Stimulated activated naive CD8-positive, alpha-beta T cell treated with anti-CD3 and anti-CD28 coated beads, Interleukin-15, amount 100 ng/mL, for 72 hours (primary cell): ENCODE measurements around the gene RGS7.
A peak's percentile ranks its signal among the peaks of the same experiment; 100 is the strongest.
"Not testable (repeated sequence)": the region's sequence is repeated elsewhere in the genome, so short reads cannot be mapped to it uniquely, and the experiment has no call there.

Experiments
- ATAC-seq: fragments of 150-1000 bp; cut with Tn5 transposase; 2 replicates; pipeline ENCODE4 v1.10.0; 2021; ENCODE audit warnings: mild to moderate bottlenecking, moderate library complexity
- DNase-seq, 2 donors: peaks; one replicate each; pipeline ENCODE4 v3.0.0; 2021 to 2022
- H3K27ac Mint-ChIP-seq, 2 donors: one replicate each; pipeline ENCODE4 v1.8.0; 2022; ENCODE audit warnings: mild to moderate bottlenecking in 2 of 2, mixed read lengths in 2 of 2, moderate library complexity in 2 of 2
- H3K27me3 Mint-ChIP-seq: one replicate; pipeline ENCODE4 v1.8.0; 2022; ENCODE audit warnings: mixed read lengths
- H3K4me1 Mint-ChIP-seq: one replicate; pipeline ENCODE4 v1.8.0; 2022; ENCODE audit warnings: mild to moderate bottlenecking, mixed read lengths
- H3K4me3 Mint-ChIP-seq, 2 donors: one replicate each; pipeline ENCODE4 v1.8.0; 2022; ENCODE audit warnings: mild to moderate bottlenecking in 2 of 2, mixed read lengths in 2 of 2, moderate library complexity in 1 of 2
- H3K9me3 Mint-ChIP-seq, 2 donors: one replicate each; pipeline ENCODE4 v1.8.0; 2022; ENCODE audit warnings: mixed read lengths in 2 of 2

Gene RGS7

DNA sequence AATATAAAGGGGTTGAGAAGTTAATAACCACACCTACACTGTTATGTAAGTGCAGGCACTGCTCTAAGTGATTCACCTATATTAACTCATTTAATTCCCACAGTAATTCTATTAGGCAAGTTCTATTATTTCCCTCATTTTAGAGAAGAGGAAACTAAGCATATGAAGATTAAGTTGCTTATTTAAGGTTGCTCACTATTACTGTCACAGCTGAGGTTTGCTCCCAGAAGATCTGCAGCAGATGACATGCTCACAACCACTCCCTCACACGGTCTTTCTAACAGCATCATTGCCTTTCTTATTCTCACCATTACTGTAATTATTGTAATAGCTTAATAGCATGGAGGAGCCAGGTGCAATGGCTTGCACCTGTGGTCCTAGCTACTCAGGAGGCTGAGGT lies 548.6 kb downstream of the RGS7 start:
- H3K27me3 Mint-ChIP-seq, result no peaks in the 10 kb centered on the region
- H3K9me3 Mint-ChIP-seq, result no peaks in the 10 kb centered on the region
- no peak for ATAC-seq
- H3K27ac Mint-ChIP-seq, result no peak overlapping the region
- H3K4me1 Mint-ChIP-seq, result no peaks in the 10 kb centered on the region
- no peak overlapping the region for H3K4me3 Mint-ChIP-seq
- no peak for DNase-seq

DNA sequence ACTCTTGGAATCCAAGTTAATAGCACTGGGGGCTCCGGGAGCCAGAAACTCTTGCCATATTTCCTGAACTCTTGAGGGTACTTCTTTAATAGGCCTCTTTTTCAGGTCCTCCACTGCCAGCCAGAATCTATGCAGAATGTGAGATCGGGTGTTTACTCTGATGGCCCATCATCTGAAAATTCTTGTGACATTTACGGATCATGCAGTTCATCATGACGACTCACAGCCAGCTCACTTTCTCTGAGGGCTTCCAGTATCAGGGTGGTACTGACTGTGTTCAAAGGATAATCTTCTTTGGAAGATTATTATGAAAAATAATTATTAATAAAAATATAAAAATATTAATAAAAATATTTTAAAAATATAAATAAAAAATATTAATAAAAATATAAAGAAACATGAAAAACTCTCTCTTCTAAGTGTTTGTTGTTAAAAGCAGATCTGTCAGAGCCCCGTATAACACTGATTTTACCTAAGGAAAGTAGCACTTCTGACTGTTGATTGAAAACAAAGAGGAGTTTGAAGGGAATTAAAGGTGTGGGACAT lies 550.7 kb downstream of the RGS7 start:
- Mint-ChIP-seq H3K9me3 (no peaks in the 10 kb centered on the region), H3K4me3 (no peak overlapping the region), H3K27me3 (no peaks in the 10 kb centered on the region), H3K4me1 (no peaks in the 10 kb centered on the region), H3K27ac (no peak overlapping the region)
- no peak for DNase-seq
- ATAC-seq, result no peak

DNA sequence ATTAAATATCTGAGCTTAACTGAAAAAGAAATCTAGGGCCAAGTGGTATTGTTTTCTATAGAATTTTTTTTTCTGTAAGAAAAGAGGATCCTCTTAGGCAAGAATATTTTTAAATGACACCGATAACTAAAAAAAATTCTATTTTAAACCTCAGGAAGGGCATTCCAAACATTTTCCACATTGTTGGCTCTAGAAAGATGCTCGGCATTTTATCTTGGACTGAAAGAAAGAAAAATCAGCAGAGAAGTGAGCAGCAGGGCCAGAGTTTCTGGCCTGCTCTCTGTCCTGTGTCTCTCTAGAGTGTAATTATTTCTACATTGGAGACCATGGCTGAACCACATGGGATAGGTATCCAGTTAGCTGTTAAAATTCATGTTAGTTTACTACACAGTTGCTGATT lies 552.5 kb downstream of the RGS7 start:
- ATAC-seq (no peak), DNase-seq (no peak)
- Mint-ChIP-seq H3K27me3 (no peaks in the 10 kb centered on the region), H3K4me1 (no peaks in the 10 kb centered on the region), H3K27ac (no peak overlapping the region), H3K9me3 (no peaks in the 10 kb centered on the region), H3K4me3 (no peak overlapping the region)

GRCh38 chr1:240803151-240803550 lies 553.9 kb downstream of the RGS7 start:
- ATAC-seq, result no peak
- no peak for DNase-seq
- no peaks in the 10 kb centered on the region for H3K9me3 Mint-ChIP-seq
- no peak overlapping the region for H3K27ac Mint-ChIP-seq
- H3K4me3 Mint-ChIP-seq, result no peak overlapping the region
- H3K4me1 Mint-ChIP-seq, result no peaks in the 10 kb centered on the region
- H3K27me3 Mint-ChIP-seq, result no peaks in the 10 kb centered on the region

GRCh38 chr1:240802271-240802670 lies 554.7 kb downstream of the RGS7 start:
- DNase-seq (no peak), ATAC-seq (no peak)
- Mint-ChIP-seq H3K9me3 (no peaks in the 10 kb centered on the region), H3K4me3 (no peak overlapping the region), H3K27me3 (no peaks in the 10 kb centered on the region), H3K4me1 (no peaks in the 10 kb centered on the region), H3K27ac (no peak overlapping the region)

DNA sequence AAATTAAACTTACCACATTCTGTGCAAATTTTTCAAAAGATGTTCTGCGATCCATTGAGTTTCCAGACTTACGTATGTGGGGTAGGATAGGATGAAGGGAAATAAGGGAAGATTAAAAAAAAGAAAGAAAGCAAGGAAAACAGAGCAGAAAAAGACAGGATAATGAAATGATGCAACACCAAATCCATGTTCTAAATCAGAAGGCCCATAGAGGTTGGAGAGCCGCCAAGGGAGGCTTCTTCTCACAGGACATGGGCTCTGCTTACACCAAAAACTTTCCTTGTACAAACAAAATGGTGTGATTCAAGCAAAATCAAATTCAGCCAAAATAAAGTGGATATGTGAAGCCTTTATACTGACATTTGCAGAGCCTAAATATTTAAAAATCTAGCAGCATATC lies 555.6 kb downstream of the RGS7 start:
- Mint-ChIP-seq H3K4me3 (no peak overlapping the region), H3K27me3 (no peaks in the 10 kb centered on the region), H3K4me1 (no peaks in the 10 kb centered on the region), H3K27ac (no peak overlapping the region), H3K9me3 (no peaks in the 10 kb centered on the region)
- no peak for ATAC-seq
- no peak for DNase-seq

- Mint-ChIP-seq H3K27me3 (no peaks in the 10 kb centered on the region), H3K4me1 (no peaks in the 10 kb centered on the region), H3K9me3 (no peaks in the 10 kb centered on the region), H3K4me3 (no peak overlapping the region), H3K27ac (no peak overlapping the region)
- ATAC-seq (no peak), DNase-seq (no peak)
Observed at GRCh38 chr1:240800291-240800690, 556.7 kb downstream of the RGS7 start.

DNA sequence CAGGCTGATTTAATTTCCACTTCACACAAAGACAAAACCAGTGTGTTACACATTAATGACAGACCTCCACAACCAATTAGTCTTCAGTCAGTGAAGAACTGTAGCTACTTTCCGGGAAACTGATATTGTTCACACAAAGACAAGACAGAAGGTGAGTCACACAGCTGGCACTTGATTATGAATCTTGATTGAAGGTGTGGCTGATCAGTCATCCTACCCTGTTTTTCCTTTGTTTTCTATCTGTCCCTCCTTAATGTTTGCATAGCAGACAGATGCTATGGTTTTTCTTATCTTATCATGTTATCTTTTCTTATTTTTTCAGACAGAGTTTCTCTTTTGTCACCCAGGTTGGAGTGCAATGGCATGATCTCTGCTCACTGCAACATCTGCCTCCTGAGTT lies 560.0 kb downstream of the RGS7 start:
- H3K4me1 Mint-ChIP-seq, result no peaks in the 10 kb centered on the region
- ATAC-seq, result no peak
- H3K27ac Mint-ChIP-seq, result no peak overlapping the region
- no peaks in the 10 kb centered on the region for H3K9me3 Mint-ChIP-seq
- DNase-seq, result no peak
- H3K27me3 Mint-ChIP-seq, result peaks cover 7% of the 10 kb centered on the region
- no peak overlapping the region for H3K4me3 Mint-ChIP-seq

- ATAC-seq, result peak; percentile 98
- H3K4me3 Mint-ChIP-seq, result no peak overlapping the region
- H3K27ac Mint-ChIP-seq, result no peak overlapping the region
- no peaks in the 10 kb centered on the region for H3K4me1 Mint-ChIP-seq
- DNase-seq, result peak in 1 of 2 donors; percentile 1
- peaks cover 7% of the 10 kb centered on the region for H3K27me3 Mint-ChIP-seq
- peaks cover 0 to under 1% of the 10 kb centered on the region in 2 donors for H3K9me3 Mint-ChIP-seq
Observed at GRCh38 chr1:240794046-240794843, 562.8 kb downstream of the RGS7 start.

GRCh38 chr1:240792915-240793529 lies 564.0 kb downstream of the RGS7 start:
- Mint-ChIP-seq H3K9me3 (peaks cover 0 to 9% of the 10 kb centered on the region in 2 donors), H3K4me3 (no peak overlapping the region), H3K27ac (no peak overlapping the region), H3K27me3 (peaks cover 7% of the 10 kb centered on the region), H3K4me1 (no peaks in the 10 kb centered on the region)
- no peak for ATAC-seq
- DNase-seq, result no peak

- DNase-seq (no peak), ATAC-seq (no peak)
- no peaks in the 10 kb centered on the region for H3K4me1 Mint-ChIP-seq
- H3K27ac Mint-ChIP-seq, result no peak overlapping the region
- H3K4me3 Mint-ChIP-seq, result no peak overlapping the region
- peaks cover 7% of the 10 kb centered on the region for H3K27me3 Mint-ChIP-seq
- peaks cover 0 to 9% of the 10 kb centered on the region in 2 donors for H3K9me3 Mint-ChIP-seq
Observed at GRCh38 chr1:240790856-240791255, 566.1 kb downstream of the RGS7 start.

DNA sequence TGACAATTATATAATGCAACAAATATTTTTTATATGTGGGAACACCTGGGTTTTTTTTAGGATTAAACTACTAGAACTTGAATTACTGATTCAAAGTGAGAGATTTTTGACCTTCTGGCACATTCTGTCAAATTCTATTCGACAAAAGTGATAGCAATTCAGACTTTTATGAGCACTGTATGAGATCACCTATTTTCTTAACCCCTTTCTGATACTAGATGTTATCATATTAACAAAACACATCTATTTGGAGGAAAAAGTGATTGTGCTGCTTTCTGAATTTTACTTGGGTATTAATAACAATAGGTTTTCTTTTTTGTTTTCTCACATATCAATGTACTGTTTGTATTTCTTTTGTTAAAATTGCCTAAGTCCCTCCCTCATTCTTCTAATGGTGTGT lies 570.1 kb downstream of the RGS7 start:
- ATAC-seq, result no peak
- DNase-seq, result no peak

DNA sequence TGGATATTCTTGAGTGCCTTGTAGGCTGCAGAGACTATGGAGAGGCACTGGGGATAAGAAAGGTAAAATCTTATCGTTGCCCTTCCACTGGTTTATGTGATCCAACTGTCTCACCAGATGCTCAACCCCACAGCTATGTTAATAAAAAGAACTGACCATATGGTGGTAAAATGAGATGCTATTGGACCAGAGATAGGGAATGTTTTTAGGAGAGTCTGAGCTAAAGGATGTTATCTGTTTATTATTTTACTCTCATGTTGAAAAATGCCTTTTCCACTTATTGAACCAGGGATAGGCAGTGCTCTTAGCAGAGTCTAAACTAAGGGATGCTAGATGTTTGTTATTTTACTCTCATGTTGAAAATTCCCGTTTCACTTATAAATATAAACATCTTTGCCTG lies 572.2 kb downstream of the RGS7 start:
- Mint-ChIP-seq H3K27ac (no peak overlapping the region), H3K9me3 (peaks cover 0 to 9% of the 10 kb centered on the region in 2 donors), H3K4me3 (no peak overlapping the region), H3K27me3 (no peaks in the 10 kb centered on the region), H3K4me1 (no peaks in the 10 kb centered on the region)
- DNase-seq (no peak), ATAC-seq (no peak)

More for the DNA sequence above, 570.1 kb downstream of the RGS7 start:
- H3K27me3 Mint-ChIP-seq, result no peaks in the 10 kb centered on the region
- H3K27ac Mint-ChIP-seq, result no peak overlapping the region
- no peak overlapping the region for H3K4me3 Mint-ChIP-seq
- peaks cover 0 to 9% of the 10 kb centered on the region in 2 donors for H3K9me3 Mint-ChIP-seq
- H3K4me1 Mint-ChIP-seq, result no peaks in the 10 kb centered on the region

GRCh38 chr1:240783728-240784137 lies 573.3 kb downstream of the RGS7 start:
- not testable (repeated sequence) for ATAC-seq, H3K4me3 Mint-ChIP-seq, H3K4me1 Mint-ChIP-seq, H3K9me3 Mint-ChIP-seq, H3K27ac Mint-ChIP-seq, H3K27me3 Mint-ChIP-seq, DNase-seq

- Mint-ChIP-seq H3K4me3 (no peak overlapping the region), H3K27me3 (no peaks in the 10 kb centered on the region), H3K9me3 (no peaks in the 10 kb centered on the region), H3K4me1 (no peaks in the 10 kb centered on the region), H3K27ac (no peak overlapping the region)
- DNase-seq (no peak), ATAC-seq (no peak)
Observed at GRCh38 chr1:240776237-240776636, 580.8 kb downstream of the RGS7 start.

GRCh38 chr1:240772131-240772530 lies 584.9 kb downstream of the RGS7 start:
- no peaks in the 10 kb centered on the region for H3K9me3 Mint-ChIP-seq
- no peak overlapping the region for H3K4me3 Mint-ChIP-seq
- ATAC-seq (no peak), DNase-seq (no peak)
- H3K27me3 Mint-ChIP-seq, result no peaks in the 10 kb centered on the region
- H3K4me1 Mint-ChIP-seq, result no peaks in the 10 kb centered on the region
- no peak overlapping the region for H3K27ac Mint-ChIP-seq
